ENCODE results near the gene HMGCL. TPM values are rescaled to one million over a fixed set of nuclear protein-coding genes. Genes with fewer than 3 reads are reported as not detected.

Gene HMGCL
- total RNA-seq, 4 donors from 2014 or later: 25.5 to 50.0 (median 43.9) TPM

DNA sequence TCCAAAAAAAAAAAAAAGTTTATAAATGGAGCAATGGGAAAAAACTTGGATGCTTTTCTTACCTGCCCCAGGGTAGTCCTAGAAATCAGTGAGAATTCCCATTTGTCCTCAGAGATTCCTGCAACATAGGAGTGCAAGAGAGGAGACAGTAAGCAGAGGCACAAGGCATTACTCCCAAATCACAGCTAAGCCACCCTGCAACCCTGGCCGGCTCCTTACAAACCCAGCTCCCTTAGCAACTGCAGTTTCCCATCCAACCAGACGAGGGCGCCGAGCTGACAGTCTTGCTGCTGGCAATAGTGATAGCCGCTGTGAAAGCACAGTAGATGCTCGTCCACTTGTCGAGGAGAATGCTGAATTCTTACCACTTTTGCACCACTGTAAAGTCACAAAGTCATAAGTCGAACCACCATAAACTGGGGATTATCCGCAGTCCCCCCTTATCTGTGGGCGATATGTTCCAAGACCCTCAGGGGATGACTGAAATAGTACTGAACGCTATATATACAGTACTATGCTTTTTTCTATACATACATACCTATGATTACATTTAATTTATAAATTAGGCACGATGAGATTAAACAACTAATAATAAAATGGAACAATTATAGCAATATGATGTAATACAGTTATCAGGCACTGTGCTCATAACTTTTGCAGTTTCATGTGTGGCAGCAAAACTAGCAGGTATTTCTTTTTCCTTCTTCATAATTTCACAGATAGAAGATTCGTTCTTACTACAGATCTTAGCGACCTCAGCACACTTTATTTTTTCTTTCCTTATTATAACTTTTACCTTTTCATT lies 53.0 kb downstream of the HMGCL start:
- peak; percentile 96 for DNase-seq (ENCODE audit: extremely low spot score)
- Histone ChIP-seq H3K36me3 (peaks cover 10 to 40% (median 13%) of the 10 kb centered on the region in 4 donors), H3K9me3 (no peaks in the 10 kb centered on the region), H3K4me3 (no peak overlapping the region), H3K27ac (replicated peaks in 1 of 4) (no peak overlapping the region), H3K4me1 (peaks cover 10 to 17% (median 13%) of the 10 kb centered on the region in 4 donors), H3K27me3 (no peaks in the 10 kb centered on the region)
- WGBS: 12% methylated on average over 14 of the region's 14 CpGs
- intact Hi-C loops (cut with DNase I): loop anchor here (2.0 kb wide), 1 partner anchor 143 kb away; no protein-coding TSS in a partner anchor
- TF ChIP-seq EP300 (IDR thresholded peaks at IDR 0.05) (no peak), POLR2AphosphoS5 (IDR thresholded peaks at IDR 0.05) (peak in 1 of 2 donors; percentile 71), POLR2A (IDR thresholded peaks at IDR 0.05; ENCODE audit: low read depth) (no peak)
- TF ChIP-seq, protein P1, sequence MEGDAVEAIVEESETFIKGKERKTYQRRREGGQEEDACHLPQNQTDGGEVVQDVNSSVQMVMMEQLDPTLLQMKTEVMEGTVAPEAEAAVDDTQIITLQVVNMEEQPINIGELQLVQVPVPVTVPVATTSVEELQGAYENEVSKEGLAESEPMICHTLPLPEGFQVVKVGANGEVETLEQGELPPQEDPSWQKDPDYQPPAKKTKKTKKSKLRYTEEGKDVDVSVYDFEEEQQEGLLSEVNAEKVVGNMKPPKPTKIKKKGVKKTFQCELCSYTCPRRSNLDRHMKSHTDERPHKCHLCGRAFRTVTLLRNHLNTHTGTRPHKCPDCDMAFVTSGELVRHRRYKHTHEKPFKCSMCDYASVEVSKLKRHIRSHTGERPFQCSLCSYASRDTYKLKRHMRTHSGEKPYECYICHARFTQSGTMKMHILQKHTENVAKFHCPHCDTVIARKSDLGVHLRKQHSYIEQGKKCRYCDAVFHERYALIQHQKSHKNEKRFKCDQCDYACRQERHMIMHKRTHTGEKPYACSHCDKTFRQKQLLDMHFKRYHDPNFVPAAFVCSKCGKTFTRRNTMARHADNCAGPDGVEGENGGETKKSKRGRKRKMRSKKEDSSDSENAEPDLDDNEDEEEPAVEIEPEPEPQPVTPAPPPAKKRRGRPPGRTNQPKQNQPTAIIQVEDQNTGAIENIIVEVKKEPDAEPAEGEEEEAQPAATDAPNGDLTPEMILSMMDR (IDR thresholded peaks at IDR 0.05): peak; percentile 90 to 99 (median 91)

GRCh38 chr1:23768733-23769132 lies 56.5 kb downstream of the HMGCL start:
- Histone ChIP-seq H3K9me3 (no peaks in the 10 kb centered on the region), H3K4me3 (no peak overlapping the region), H3K27me3 (no peaks in the 10 kb centered on the region), H3K27ac (replicated peaks in 1 of 4) (no peak overlapping the region), H3K4me1 (peaks cover 9 to 13% (median 11%) of the 10 kb centered on the region in 4 donors), H3K36me3 (peaks cover 14 to 59% (median 25%) of the 10 kb centered on the region in 4 donors)
- 70% methylated on average over 5 of the region's 5 CpGs for WGBS
- intact Hi-C loops (cut with DNase I): no loop called here
- TF ChIP-seq, protein P1 (IDR thresholded peaks at IDR 0.05): no peak
- TF ChIP-seq POLR2AphosphoS5 (IDR thresholded peaks at IDR 0.05) (no peak), EP300 (IDR thresholded peaks at IDR 0.05) (no peak), POLR2A (IDR thresholded peaks at IDR 0.05; ENCODE audit: low read depth) (no peak)
- no peak for DNase-seq (ENCODE audit: extremely low spot score)

GRCh38 chr1:23763041-23763577 lies 62.1 kb downstream of the HMGCL start:
- 85% methylated on average over 7 of the region's 7 CpGs for WGBS
- intact Hi-C loops (cut with DNase I): no loop called here
- Histone ChIP-seq H3K27ac (replicated peaks in 1 of 4) (peak overlapping the region in 3 of 4 donors; percentile 28 to 41 (median 33)), H3K9me3 (no peaks in the 10 kb centered on the region), H3K4me1 (peaks cover 24 to 40% (median 34%) of the 10 kb centered on the region in 4 donors), H3K27me3 (no peaks in the 10 kb centered on the region), H3K4me3 (no peak overlapping the region), H3K36me3 (peaks cover 25 to 76% (median 49%) of the 10 kb centered on the region in 4 donors)
- DNase-seq (ENCODE audit: extremely low spot score): no peak
- TF ChIP-seq, protein P1 (IDR thresholded peaks at IDR 0.05): no peak
- no peak for TF ChIP-seq POLR2A (IDR thresholded peaks at IDR 0.05; ENCODE audit: low read depth)
- no peak for TF ChIP-seq POLR2AphosphoS5 (IDR thresholded peaks at IDR 0.05)
- TF ChIP-seq EP300 (IDR thresholded peaks at IDR 0.05): no peak

- DNase-seq (ENCODE audit: extremely low spot score): no peak
- H3K27ac ChIP-seq (replicated peaks in 1 of 4): peak overlapping the region in 1 of 4 donors; percentile 28
- H3K36me3 ChIP-seq: peaks cover 59 to 86% (median 73%) of the 10 kb centered on the region in 4 donors
- intact Hi-C loops (cut with DNase I): no loop called here
- TF ChIP-seq EP300 (IDR thresholded peaks at IDR 0.05) (no peak), POLR2A (IDR thresholded peaks at IDR 0.05; ENCODE audit: low read depth) (no peak), POLR2AphosphoS5 (IDR thresholded peaks at IDR 0.05) (no peak)
- TF ChIP-seq, protein P1 (IDR thresholded peaks at IDR 0.05): no peak
- no peak overlapping the region for H3K4me3 ChIP-seq
- no peaks in the 10 kb centered on the region for H3K9me3 ChIP-seq
- H3K4me1 ChIP-seq: peaks cover 24 to 39% (median 34%) of the 10 kb centered on the region in 4 donors
- H3K27me3 ChIP-seq: no peaks in the 10 kb centered on the region
- 37% methylated on average over 3 of the region's 4 CpGs for WGBS
Measured at GRCh38 chr1:23759277-23759676, 66.0 kb downstream of the HMGCL start.
